ENCODE data around the gene SLC6A8.

The SLC6A8 gene

DNA sequence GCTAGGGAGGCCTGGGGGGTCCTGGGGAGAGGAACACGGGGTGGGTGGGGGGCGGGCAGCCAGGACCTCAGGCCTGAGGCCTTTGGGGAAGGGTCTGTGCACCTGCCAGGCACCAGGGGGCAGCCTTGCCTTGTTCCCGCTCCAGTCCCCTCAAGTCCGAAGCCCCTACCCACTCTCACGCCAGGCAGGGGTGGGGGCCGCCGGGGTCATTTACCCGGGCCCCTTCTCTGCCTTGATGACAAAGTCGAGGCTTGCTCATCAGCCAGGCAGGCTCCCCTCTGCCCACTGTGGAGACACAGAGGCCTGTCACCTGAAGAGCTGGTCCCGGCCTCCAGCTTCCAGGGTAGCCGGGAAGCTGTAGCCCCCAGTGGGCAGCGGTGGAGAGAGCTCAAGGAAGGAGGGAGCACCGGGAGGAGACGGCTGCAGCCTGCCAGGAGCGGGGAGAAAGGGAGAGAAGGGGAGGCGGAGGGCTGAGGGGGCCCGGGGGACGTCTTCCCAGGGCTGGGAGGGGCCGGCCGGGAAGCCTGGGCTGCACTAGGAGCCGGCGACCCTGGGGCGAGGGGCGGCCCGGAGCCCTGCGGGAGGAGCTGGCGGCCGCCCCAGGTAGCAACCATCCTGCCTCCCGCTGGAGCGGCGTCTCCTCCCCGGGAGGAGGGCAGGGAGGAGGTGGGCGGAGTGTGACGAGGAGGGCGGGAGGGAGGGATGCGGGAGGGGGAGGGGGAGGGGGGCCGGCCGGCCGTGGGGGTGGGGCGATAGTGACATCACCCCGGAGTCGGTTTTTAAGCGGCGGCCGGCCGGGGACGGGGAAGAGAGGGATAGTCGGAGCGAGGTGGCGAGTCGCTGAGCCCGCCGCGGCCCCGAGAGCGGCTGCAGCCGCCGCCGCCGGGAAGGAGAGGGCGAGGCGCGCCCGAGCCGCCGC, at the start of gene SLC6A8:
Gene SLC6A8 (plus strand): TSS at position 806 of the 919 bp plus-strand sequence. CDS start 649 bp downstream, outside the sequence.
- H3K4me3 ChIP-seq (ENCODE audit: low read depth, low read length), result peak within 1 kb of the TSS; percentile 58
- no peak for DNase-seq (ENCODE audit: low read depth, low spot score)
- CTCF ChIA-PET, result interaction anchor here (1.0 to 1.4 kb wide), 3 partner anchors 8 to 149 kb away, joined by 3 to 7 read pairs (median 3); no protein-coding TSS in a partner anchor
- TF ChIP-seq, protein P1, sequence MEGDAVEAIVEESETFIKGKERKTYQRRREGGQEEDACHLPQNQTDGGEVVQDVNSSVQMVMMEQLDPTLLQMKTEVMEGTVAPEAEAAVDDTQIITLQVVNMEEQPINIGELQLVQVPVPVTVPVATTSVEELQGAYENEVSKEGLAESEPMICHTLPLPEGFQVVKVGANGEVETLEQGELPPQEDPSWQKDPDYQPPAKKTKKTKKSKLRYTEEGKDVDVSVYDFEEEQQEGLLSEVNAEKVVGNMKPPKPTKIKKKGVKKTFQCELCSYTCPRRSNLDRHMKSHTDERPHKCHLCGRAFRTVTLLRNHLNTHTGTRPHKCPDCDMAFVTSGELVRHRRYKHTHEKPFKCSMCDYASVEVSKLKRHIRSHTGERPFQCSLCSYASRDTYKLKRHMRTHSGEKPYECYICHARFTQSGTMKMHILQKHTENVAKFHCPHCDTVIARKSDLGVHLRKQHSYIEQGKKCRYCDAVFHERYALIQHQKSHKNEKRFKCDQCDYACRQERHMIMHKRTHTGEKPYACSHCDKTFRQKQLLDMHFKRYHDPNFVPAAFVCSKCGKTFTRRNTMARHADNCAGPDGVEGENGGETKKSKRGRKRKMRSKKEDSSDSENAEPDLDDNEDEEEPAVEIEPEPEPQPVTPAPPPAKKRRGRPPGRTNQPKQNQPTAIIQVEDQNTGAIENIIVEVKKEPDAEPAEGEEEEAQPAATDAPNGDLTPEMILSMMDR (IDR thresholded peaks at IDR 0.05; ENCODE audit: insufficient read depth, low read length, missing control alignments), result no peak
- POLR2A ChIA-PET, result no interaction called here

DNA sequence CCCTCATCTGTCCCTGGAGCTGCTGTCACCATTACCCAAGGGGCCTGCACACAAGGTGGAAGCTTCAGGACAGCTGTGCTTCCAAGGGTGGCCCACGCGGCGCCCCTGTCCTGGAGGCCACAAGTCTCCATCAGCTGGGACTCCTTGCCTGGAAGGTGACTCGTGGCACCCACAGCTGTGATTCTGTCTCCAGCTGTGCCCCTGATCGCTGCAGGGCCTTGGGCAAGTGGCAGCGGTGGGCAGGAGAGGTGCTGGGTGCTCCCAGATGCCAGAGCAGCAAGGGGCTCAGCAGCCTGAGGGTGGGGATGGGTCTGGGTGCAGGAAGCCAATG, 49.7 kb upstream of the SLC6A8 start:
- no peak for DNase-seq (ENCODE audit: low read depth, low spot score)
- TF ChIP-seq, protein P1 (IDR thresholded peaks at IDR 0.05; ENCODE audit: insufficient read depth, low read length, missing control alignments), result no peak
- H3K4me3 ChIP-seq (ENCODE audit: low read depth, low read length), result no peak overlapping the region
- ChIA-PET POLR2A (no interaction called here), CTCF (no interaction called here)

DNA sequence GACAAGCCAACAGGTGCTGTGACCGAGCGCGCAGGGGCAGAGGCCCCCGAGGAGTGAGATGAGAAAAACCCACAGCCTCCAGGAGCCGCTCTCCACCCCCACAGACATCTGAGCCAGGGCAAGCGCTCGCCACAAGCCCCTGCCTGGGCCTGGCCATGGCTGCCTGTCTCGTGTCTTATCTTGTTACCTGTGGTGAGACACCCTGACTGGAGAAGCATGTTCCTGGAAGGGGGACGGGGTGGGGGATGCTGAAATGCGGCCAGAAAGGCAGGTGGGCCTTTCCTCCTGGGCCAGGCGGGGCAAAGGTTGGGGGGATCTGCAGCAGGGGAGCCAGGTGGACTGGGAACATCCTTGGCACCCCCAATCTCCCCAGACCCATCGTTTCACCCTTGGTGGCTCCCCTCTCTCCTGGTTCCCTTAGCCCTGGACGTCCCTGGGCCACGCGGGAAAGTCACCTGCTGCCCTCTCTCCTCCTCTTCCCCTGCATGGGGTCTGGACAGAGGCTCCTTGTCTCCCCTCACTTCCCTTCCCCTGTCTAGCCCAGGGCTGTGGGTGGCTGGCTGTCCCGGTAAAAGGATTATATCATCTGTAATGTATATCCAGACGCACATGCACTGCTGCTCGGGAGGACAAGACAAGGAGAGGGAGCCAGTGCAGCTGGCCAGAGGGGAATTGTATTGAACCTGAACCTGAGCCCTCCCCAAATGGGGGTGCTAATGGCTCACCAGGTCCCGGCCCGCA, 49.1 kb upstream of the SLC6A8 start:
- no peak overlapping the region for H3K4me3 ChIP-seq (ENCODE audit: low read depth, low read length)
- DNase-seq (ENCODE audit: low read depth, low spot score), result no peak
- TF ChIP-seq, protein P1 (IDR thresholded peaks at IDR 0.05; ENCODE audit: insufficient read depth, low read length, missing control alignments), result no peak
- ChIA-PET POLR2A (no interaction called here), CTCF (no interaction called here)

DNA sequence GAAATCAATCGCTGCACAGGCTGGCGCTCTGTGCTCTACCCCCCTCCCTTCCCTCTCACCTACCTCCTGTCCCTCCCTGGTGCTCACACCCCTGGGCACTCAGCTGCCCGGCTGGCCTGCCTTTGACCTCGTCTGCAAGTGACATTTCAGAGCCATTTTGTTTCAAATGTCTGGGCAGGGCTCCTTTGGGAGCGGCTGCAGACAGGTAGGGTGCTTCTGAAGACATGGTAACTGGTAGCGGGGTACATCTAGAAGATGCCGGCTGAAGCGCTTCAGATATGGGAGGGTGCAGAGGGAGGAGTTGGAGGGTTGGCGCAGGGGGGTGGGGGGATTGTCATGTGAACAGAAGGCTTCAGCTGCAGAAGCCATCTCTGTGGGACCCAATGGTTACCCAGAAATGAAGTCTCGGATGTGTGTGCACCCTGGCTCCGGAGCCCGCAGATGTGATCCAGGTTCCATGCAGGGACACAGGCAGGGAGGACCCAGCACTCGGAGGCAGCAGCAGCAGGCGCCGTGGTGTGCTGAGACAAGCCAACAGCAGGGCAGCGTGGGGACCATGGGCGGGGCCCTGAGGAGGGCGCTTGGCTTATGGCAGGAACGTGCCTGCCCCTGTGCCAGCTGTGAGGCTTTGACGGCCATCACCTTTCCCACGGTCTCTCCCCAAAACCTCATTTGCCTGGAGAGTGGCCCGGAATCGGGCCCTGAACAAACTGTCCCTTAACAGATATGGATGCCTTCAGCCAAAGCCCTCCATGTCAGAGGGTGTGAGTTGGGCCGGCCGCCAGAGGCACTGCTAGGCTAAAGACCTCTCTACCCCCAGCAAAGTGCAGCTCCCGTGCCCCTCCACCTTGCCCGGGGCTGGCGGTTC, 48.3 kb upstream of the SLC6A8 start:
- TF ChIP-seq, protein P1 (IDR thresholded peaks at IDR 0.05; ENCODE audit: insufficient read depth, low read length, missing control alignments), result no peak
- CTCF ChIA-PET, result no interaction called here
- no peak for DNase-seq (ENCODE audit: low read depth, low spot score)
- H3K4me3 ChIP-seq (ENCODE audit: low read depth, low read length), result no peak overlapping the region
- POLR2A ChIA-PET, result no interaction called here

DNA sequence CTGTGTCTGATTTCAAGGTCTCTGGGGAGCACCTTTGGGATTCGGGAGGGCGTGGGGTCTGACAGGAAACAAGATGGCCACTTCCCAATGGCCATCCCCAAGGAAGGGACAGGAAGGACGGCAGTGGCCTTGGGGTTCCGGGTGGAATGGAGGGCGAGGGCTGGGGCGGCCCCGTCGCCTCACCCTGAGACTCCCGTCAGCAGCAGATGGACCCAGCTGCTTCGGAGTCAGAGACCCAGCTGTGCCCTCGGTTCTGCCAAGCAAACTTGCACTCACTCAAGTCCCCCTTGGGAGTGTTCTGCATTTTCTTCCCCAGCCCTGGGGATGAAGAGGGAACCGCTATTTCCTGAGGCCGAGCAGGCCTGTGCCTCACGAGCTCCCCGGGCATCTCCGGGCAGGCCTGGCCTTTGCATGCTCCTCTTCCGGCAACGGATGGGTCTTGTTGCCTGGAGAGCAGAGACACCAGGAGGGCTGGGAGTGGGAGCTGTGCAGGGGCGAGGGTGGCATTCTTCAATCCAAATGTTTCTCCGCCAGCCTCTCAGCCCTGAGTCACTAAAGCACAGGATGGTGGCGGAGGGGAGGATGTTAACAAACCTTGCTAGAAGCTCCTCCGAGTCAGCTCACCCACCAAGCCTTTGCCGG, 47.6 kb upstream of the SLC6A8 start:
- H3K4me3 ChIP-seq (ENCODE audit: low read depth, low read length), result no peak overlapping the region
- POLR2A ChIA-PET, result no interaction called here
- TF ChIP-seq, protein P1 (IDR thresholded peaks at IDR 0.05; ENCODE audit: insufficient read depth, low read length, missing control alignments), result no peak
- CTCF ChIA-PET, result no interaction called here
- DNase-seq (ENCODE audit: low read depth, low spot score), result no peak
